K562 (cell line): ENCODE results near the gene FZD4. TPM values are rescaled to one million over a fixed set of nuclear protein-coding genes. Genes with fewer than 3 reads are reported as not detected.

Experiments
- ATAC-seq: fragments of 200-7000 bp; cut with Tn5 transposase; 3 replicates; pipeline ENCODE4 v1.9.1; 2020; ENCODE audit warnings: moderate library complexity
- BruUV-seq: library from RNA; stranded (reverse); fragments of 400-500 nt; replicated peaks from 2 replicates; lab custom pipeline; 2021; lab: Mats Ljungman, UMichigan
- CTCF ChIA-PET: fragments of 300-600 bp; formaldehyde crosslinking; extraction: SDS; loops from one replicate; lab custom pipeline; 2021; ENCODE audit warnings: low intra/inter-chr PET ratio; lab: Yijun Ruan, JAX
- POLR2A ChIA-PET: fragments of 300-600, 350-650 bp; sonication (Branson Sonifier 250); formaldehyde crosslinking; extraction: SDS; loops from one replicate; lab custom pipeline; 2021; ENCODE audit warnings: antibody characterized with exemption, inconsistent platforms; lab: Yijun Ruan, JAX
- DNase-seq, 4 experiments: peaks; one replicate each; pipeline versions ENCODE4 v3.0.0 to v3.0.0-alpha.2; 2011 to 2018; ENCODE audit warnings: low spot score in 3 of 4, mixed read lengths in 3 of 4; ENCODE audit errors: extremely low read depth in 1 of 4
- FAIRE-seq: peaks from 2 replicates; lab custom pipeline; 2011; peaks lifted over from hg19 to GRCh38; lab: Jason Lieb, UNC
- H2AFZ ChIP-seq: 2 replicates; pipeline ENCODE4 v1.6.0; 2011; ENCODE audit warnings: low read depth, low read length, control low read depth, inconsistent platforms
- H3K27ac ChIP-seq: fragments of 200-600 bp; 3 replicates; pipeline ENCODE4 v1.8.0; 2011; ENCODE audit warnings: low read depth, mild to moderate bottlenecking, control low read depth, inconsistent platforms, low read length, moderate library complexity, mixed read lengths; ENCODE audit errors: extremely low read depth
- H3K27me3 ChIP-seq, 2 experiments: fragments of 300-600 bp in 1 of 2; 2 replicates in 1 of 2; 3 replicates in 1 of 2; pipeline versions ENCODE4 v1.6.0 to v1.8.0; 2011; ENCODE audit warnings: inconsistent platforms in 2 of 2, low read length in 2 of 2, mild to moderate bottlenecking in 1 of 2, mixed read lengths in 1 of 2, moderate library complexity in 1 of 2; ENCODE audit not compliant: control insufficient read depth in 2 of 2, insufficient read depth in 2 of 2
- H3K36me3 ChIP-seq: fragments of 300-600 bp; 3 replicates; pipeline ENCODE4 v1.8.0; 2011; ENCODE audit warnings: mild to moderate bottlenecking, low read length, inconsistent platforms; ENCODE audit not compliant: control insufficient read depth, insufficient read depth
- H3K4me1 ChIP-seq, 2 experiments: fragments of 200-600 bp in 1 of 2; replicated peaks in 1 of 2; 2 replicates in 1 of 2; 3 replicates in 1 of 2; pipeline versions ENCODE4 v1.5.1 to v1.8.0; 2011; ENCODE audit warnings: inconsistent platforms in 2 of 2, low read length in 2 of 2, mild to moderate bottlenecking in 1 of 2, mixed read lengths in 1 of 2, moderate library complexity in 1 of 2; ENCODE audit not compliant: control insufficient read depth in 2 of 2, insufficient read depth in 2 of 2
- H3K4me2 ChIP-seq: 2 replicates; pipeline ENCODE4 v1.6.1; 2011; ENCODE audit warnings: low read length, control low read depth, inconsistent platforms, mixed read lengths; ENCODE audit not compliant: insufficient read depth
- H3K4me3 ChIP-seq: fragments of 200-600 bp; sonication (generic), shearing (Covaris generic); 2 replicates; pipeline ENCODE4 v1.5.1; 2016; ENCODE audit warnings: control low read depth, inconsistent platforms
- H3K79me2 ChIP-seq: fragments of 200-600 bp; 3 replicates; pipeline ENCODE4 v1.8.0; 2011; ENCODE audit warnings: low read length, inconsistent platforms; ENCODE audit not compliant: control insufficient read depth, insufficient read depth
- H3K9ac ChIP-seq, 2 experiments: 2 replicates each; pipeline versions ENCODE4 v1.6.0 to v1.6.1; 2011; ENCODE audit warnings: low read depth in 2 of 2, low read length in 2 of 2, control low read depth in 1 of 2, inconsistent platforms in 1 of 2, mild to moderate bottlenecking in 1 of 2, mixed read lengths in 1 of 2; ENCODE audit not compliant: insufficient read depth in 1 of 2
- H3K9me1 ChIP-seq: one replicate; pipeline ENCODE4 v1.6.0; 2011; ENCODE audit warnings: inconsistent platforms, mild to moderate bottlenecking, low read length, moderate library complexity; ENCODE audit not compliant: control insufficient read depth, insufficient read depth
- H3K9me3 ChIP-seq: replicated peaks from 2 replicates; pipeline ENCODE4 v1.5.1; 2011; ENCODE audit warnings: low read depth, low read length, inconsistent platforms; ENCODE audit not compliant: control insufficient read depth, insufficient read depth
- H4K20me1 ChIP-seq: replicated peaks from 2 replicates; pipeline ENCODE4 v1.6.1; 2011; ENCODE audit warnings: low read length, inconsistent platforms, mixed read lengths; ENCODE audit not compliant: control insufficient read depth, insufficient read depth
- GTF2E2 ChIP-seq: fragments of 200-800 bp; sonication (Bioruptor generic); IDR thresholded peaks from 2 replicates; pipeline ENCODE4 v1.6.1; 2016; ENCODE audit warnings: missing genetic modification characterization, missing compliant biosample characterization
- HDGF ChIP-seq: fragments of 450-650 bp; IDR thresholded peaks from 2 replicates; pipeline ENCODE4 v1.6.1; 2016
- RAD51 ChIP-seq: fragments of 450-650 bp; IDR thresholded peaks from 2 replicates; pipeline ENCODE4 v1.7.1; 2016; ENCODE audit warnings: low read depth, mild to moderate bottlenecking, borderline replicate concordance
- SMARCC2 ChIP-seq: fragments of 450-650 bp; IDR thresholded peaks from 2 replicates; pipeline ENCODE4 v1.6.1; 2017; ENCODE audit warnings: antibody characterized with exemption, moderate library complexity, mild to moderate bottlenecking, low read depth
- TFE3 ChIP-seq: fragments of 450-650 bp; formaldehyde crosslinking; IDR thresholded peaks from 2 replicates; pipeline ENCODE4 v1.4.0; 2020; ENCODE audit warnings: mild to moderate bottlenecking, mixed read lengths
- XRCC4 ChIP-seq: IDR thresholded peaks from one replicate; pipeline ENCODE4 v1.6.1; 2011; ENCODE audit not compliant: insufficient read depth, insufficient read length; ENCODE audit errors: extremely low read depth
- ZFPM2 ChIP-seq: fragments of 250-450 bp; sonication (Bioruptor Pico); IDR thresholded peaks from 2 replicates; pipeline ENCODE4 v1.5.1; 2022; ENCODE audit warnings: mild to moderate bottlenecking
- WGBS: fragments of 100-300 bp; shearing (Covaris generic); methylation state at CpG from one replicate; pipeline ENCODE4 v1.1.6; 2016; ENCODE audit warnings: low coverage, mixed read lengths; ENCODE audit not compliant: insufficient coverage; ENCODE audit errors: missing lambda C conversion rate; 5-methylcytosine and 5-hydroxymethylcytosine counted together
- in situ Hi-C: fragments of 300-500 bp; cut with MboI; formaldehyde crosslinking; loops from 4 replicates; pipeline ENCODE4 v1.15.0; 2018; ENCODE audit warnings: inconsistent platforms, mixed read lengths
- intact Hi-C: fragments of 100-400 bp; cut with micrococcal nuclease; formaldehyde crosslinking; loops from 2 replicates; pipeline ENCODE4 v1.14.2; 2022
- polyA plus RNA-seq, 8 experiments: library from polyadenylated mRNA; depleted of rRNA in 4 of 8; stranded (reverse) in 5 of 8; unstranded in 3 of 8; fragments of >200 nt; fragmentation: Nextera tagmentation in 2 of 8; fragmentation: Illumina TruSeq in 1 of 8; extraction: Ambion mirVana in 2 of 8; extraction: Trizol in 1 of 8; gene quantifications; 2 replicates each; pipeline versions ENCODE4 v1.2.1 to v1.2.3, GENCODE V29; 2011 to 2014; ENCODE audit warnings: inconsistent platforms in 1 of 8, missing spikeins in 1 of 8
- total RNA-seq, 7 experiments: library from RNA; depleted of rRNA in 6 of 7; stranded (reverse); fragments of >200 nt in 6 of 7; fragmentation: Illumina TruSeq in 2 of 7; extraction: Trizol in 2 of 7; gene quantifications; 2 replicates each; pipeline versions ENCODE4 v1.2.1 to v1.2.3, GENCODE V29; 2011 to 2021; ENCODE audit warnings: low replicate concordance in 1 of 7
- TF ChIP-seq, protein P1 (sequence below): sonication (generic); formaldehyde crosslinking; IDR thresholded peaks from 2 replicates; pipeline ENCODE4 v1.5.0; 2020; ENCODE audit warnings: missing genetic modification reagents
- TF ChIP-seq, protein P2 (sequence below): fragments of 450-650 bp; IDR thresholded peaks from 2 replicates; pipeline ENCODE4 v1.6.1; 2016; ENCODE audit warnings: low read depth
- TF ChIP-seq, protein P3 (sequence below): sonication (generic); formaldehyde crosslinking; IDR thresholded peaks from 2 replicates; pipeline ENCODE4 v1.9.0; 2022; ENCODE audit warnings: mild to moderate bottlenecking, missing genetic modification reagents

FZD4 gene
- total and polyA plus RNA-seq, 9 of the 15 experiments (the other 6 are each of a cell fraction or from before 2014, with no cell fraction given), result 1.2 to 7.9 (median 5.8) TPM

DNA sequence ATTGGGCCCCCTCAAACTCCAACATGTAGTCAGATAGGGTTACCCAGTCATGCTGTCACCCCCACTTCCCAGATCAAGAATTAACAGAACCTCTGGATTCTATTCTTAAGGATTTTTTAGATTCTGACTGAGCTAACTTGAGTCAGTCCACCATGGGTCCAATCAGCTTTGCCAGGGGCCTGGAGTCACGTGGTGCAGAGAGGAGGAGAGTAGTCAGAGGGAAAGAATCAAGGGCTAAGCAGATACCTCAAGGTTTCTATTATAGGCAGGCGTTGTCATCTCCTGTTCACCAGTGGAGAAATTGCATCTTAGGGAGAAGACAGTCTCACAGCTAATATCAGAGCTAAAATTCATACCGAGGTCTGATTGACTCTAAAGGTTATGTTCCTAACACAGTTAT lies 28.2 kb downstream of the FZD4 start:
- FAIRE-seq, result no peak
- WGBS, result 59% methylated on average over 3 of the region's 3 CpGs
- intact Hi-C loops, result no loop called here

More for the DNA sequence above, 28.2 kb downstream of the FZD4 start:
- Histone ChIP-seq H3K4me3 (no peak overlapping the region), H3K4me1 (peaks cover 9 to 42% of the 10 kb centered on the region in 2 experiments), H3K9me3 (no peaks in the 10 kb centered on the region), H3K27ac (peak overlapping the region; percentile 45; the same call in 2 of the 3 replicates), H3K36me3 (no peaks in the 10 kb centered on the region; the same call in 2 of the 3 replicates), H3K4me2 (no peak overlapping the region), H2AFZ (peak overlapping the region; percentile 74; the same call in 1 of the 2 replicates), H4K20me1 (no peaks in the 10 kb centered on the region), H3K9ac (no peak overlapping the region), H3K27me3 (no peaks in the 10 kb centered on the region), H3K9me1 (no peaks in the 10 kb centered on the region), H3K79me2 (no peaks in the 10 kb centered on the region)
- DNase-seq (peak in 1 of 4 experiments; percentile 21), ATAC-seq (no peak)
- CTCF ChIA-PET, result no interaction called here
- BruUV-seq, result no TSS peak
- in situ Hi-C loops, result no loop called here
- POLR2A ChIA-PET, result interaction anchor here (0.7 to 1.5 kb wide), 2 partner anchors 11 to 785 kb away, joined by 3 to 4 read pairs; no protein-coding TSS in a partner anchor
- TF ChIP-seq, protein P1, sequence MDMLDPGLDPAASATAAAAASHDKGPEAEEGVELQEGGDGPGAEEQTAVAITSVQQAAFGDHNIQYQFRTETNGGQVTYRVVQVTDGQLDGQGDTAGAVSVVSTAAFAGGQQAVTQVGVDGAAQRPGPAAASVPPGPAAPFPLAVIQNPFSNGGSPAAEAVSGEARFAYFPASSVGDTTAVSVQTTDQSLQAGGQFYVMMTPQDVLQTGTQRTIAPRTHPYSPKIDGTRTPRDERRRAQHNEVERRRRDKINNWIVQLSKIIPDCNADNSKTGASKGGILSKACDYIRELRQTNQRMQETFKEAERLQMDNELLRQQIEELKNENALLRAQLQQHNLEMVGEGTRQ (CRISPR knock-in tag), result peak; percentile 73
- TF ChIP-seq, protein P2, sequence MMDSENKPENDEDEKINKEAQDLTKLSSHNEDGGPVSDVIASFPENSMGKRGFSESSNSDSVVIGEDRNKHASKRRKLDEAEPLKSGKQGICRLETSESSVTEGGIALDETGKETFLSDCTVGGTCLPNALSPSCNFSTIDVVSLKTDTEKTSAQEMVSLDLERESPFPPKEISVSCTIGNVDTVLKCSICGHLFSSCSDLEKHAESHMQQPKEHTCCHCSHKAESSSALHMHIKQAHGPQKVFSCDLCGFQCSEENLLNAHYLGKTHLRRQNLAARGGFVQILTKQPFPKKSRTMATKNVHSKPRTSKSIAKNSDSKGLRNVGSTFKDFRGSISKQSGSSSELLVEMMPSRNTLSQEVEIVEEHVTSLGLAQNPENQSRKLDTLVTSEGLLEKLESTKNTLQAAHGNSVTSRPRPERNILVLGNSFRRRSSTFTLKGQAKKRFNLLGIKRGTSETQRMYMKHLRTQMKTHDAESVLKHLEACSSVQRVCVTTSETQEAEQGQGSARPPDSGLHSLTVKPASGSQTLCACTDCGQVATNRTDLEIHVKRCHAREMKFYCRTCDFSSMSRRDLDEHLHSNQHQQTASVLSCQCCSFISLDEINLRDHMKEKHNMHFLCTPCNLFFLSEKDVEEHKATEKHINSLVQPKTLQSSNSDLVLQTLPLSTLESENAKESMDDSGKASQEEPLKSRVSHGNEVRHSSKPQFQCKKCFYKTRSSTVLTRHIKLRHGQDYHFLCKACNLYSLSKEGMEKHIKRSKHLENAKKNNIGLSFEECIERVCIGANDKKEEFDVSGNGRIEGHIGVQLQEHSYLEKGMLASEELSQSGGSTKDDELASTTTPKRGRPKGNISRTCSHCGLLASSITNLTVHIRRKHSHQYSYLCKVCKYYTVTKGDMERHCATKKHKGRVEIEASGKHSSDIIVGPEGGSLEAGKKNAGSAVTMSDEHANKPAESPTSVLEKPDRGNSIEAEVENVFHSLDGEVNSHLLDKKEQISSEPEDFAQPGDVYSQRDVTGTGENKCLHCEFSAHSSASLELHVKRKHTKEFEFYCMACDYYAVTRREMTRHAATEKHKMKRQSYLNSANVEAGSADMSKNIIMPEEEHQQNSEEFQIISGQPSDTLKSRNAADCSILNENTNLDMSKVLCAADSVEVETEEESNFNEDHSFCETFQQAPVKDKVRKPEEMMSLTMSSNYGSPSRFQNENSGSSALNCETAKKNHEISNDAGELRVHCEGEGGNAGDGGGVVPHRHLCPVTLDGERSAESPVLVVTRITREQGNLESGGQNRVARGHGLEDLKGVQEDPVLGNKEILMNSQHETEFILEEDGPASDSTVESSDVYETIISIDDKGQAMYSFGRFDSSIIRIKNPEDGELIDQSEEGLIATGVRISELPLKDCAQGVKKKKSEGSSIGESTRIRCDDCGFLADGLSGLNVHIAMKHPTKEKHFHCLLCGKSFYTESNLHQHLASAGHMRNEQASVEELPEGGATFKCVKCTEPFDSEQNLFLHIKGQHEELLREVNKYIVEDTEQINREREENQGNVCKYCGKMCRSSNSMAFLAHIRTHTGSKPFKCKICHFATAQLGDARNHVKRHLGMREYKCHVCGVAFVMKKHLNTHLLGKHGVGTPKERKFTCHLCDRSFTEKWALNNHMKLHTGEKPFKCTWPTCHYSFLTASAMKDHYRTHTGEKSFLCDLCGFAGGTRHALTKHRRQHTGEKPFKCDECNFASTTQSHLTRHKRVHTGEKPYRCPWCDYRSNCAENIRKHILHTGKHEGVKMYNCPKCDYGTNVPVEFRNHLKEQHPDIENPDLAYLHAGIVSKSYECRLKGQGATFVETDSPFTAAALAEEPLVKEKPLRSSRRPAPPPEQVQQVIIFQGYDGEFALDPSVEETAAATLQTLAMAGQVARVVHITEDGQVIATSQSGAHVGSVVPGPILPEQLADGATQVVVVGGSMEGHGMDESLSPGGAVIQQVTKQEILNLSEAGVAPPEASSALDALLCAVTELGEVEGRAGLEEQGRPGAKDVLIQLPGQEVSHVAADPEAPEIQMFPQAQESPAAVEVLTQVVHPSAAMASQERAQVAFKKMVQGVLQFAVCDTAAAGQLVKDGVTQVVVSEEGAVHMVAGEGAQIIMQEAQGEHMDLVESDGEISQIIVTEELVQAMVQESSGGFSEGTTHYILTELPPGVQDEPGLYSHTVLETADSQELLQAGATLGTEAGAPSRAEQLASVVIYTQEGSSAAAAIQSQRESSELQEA, result no peak
- TF ChIP-seq GTF2E2 (0 out of 2 replicates have a peak, but pooled peaks have one; percentile 29), XRCC4 (no peak), HDGF (no peak), RAD51 (peak; percentile 67), ZFPM2 (CRISPR knock-in tag) (no peak), TFE3 (peak; percentile 84), SMARCC2 (no peak)
- TF ChIP-seq, protein P3, sequence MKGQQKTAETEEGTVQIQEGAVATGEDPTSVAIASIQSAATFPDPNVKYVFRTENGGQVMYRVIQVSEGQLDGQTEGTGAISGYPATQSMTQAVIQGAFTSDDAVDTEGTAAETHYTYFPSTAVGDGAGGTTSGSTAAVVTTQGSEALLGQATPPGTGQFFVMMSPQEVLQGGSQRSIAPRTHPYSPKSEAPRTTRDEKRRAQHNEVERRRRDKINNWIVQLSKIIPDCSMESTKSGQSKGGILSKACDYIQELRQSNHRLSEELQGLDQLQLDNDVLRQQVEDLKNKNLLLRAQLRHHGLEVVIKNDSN (CRISPR knock-in tag), result peak; percentile 57
